Measurements from ENCODE around the gene RGL4.
"Not testable (repeated sequence)": the region's sequence is repeated elsewhere in the genome, so short reads cannot be mapped to it uniquely, and the experiment has no call there.

RGL4 gene, protein sequence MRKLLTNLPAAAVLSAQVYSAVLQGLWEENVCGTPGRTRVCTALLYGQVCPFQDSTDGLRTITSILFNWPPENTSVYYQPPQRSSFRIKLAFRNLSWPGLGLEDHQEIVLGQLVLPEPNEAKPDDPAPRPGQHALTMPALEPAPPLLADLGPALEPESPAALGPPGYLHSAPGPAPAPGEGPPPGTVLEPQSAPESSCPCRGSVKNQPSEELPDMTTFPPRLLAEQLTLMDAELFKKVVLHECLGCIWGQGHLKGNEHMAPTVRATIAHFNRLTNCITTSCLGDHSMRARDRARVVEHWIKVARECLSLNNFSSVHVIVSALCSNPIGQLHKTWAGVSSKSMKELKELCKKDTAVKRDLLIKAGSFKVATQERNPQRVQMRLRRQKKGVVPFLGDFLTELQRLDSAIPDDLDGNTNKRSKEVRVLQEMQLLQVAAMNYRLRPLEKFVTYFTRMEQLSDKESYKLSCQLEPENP

DNA sequence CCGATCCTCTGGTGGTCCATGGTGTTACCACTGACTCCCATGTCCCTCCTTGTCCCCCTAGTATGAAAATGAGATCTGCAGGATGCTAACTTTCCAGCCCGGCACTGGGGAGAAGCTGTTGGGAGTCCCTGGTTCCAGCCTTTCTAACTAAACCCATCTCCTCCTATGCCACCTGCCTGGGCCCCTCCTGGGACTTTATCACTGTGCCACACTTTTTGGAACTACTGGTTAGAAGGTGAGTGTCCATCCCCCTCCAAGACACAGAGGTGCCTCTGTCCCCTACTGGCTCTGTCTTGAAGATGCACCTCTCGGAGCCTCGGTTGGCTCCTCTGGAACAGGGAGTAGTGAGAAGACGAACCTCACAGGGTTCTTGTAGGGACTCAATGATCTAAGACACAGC is at the start of gene RGL4:
Gene RGL4, plus strand, starts transcription at position 301 of the 400 bp plus-strand sequence. CDS start 1,018 bp downstream, outside the sequence.
- no peak for DNase-seq

DNA sequence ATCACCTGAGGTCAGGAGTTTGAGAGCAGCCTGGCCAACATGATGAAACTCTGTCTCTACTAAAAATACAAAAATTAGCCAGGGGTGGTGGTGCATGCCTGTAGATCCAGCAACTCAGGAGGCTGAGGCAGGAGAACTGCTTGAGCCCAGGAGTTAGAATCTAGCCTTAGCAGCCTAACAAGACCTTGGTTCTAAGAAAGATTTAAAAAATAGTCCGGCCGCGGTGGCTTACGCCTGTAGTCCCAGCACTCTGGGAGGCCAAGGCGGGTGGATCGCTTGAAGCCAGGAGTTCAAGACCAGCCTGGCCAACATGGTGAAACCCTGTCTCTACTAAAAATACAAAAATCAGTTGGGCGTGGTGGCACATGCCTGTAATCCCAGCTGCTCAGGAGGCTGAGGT is 44.3 kb upstream of the RGL4 start:
- DNase-seq = not testable (repeated sequence)

DNA sequence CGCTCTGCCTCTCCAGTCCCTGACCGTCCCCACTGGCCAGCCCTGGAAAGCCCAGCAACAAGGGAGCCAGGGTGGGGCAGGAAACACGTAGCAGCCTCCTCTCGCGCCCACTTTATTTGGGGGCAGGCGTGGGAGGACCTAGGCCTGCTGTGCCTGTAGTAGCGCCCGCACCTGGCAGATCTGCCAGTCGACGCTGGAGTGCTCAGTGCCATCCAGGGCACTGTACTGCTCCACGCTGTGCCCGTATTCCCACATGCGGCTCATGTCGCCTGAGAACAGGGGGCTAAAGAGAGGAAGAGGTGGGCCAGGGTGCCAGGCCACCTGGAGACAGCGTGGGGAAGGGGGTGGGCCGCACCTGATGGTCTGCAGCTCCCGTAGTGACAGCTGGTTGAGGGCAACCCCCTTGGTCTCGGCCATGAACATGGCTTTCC is 41.7 kb upstream of the RGL4 start:
- no peak for DNase-seq

DNA sequence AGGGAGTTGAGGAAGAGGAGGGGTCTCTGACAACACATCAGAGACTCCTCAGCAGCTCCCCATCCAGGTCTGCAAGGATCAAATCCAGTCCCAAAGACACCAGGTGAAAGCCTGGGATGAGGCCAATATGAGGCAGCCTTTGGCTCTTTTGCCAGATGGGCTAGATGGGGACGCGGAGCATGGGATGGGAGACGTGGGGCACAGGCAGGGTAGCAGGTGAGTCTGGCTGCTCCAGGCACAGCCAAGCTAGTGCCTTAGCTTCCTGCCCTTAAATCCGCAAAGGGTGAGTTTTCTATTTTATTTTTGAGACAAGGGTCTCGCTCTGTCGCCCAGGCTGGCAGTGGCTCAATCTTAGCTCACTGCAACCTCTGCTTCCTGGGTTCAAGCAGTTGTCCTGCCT is 39.1 kb upstream of the RGL4 start:
- DNase-seq = no peak

DNA sequence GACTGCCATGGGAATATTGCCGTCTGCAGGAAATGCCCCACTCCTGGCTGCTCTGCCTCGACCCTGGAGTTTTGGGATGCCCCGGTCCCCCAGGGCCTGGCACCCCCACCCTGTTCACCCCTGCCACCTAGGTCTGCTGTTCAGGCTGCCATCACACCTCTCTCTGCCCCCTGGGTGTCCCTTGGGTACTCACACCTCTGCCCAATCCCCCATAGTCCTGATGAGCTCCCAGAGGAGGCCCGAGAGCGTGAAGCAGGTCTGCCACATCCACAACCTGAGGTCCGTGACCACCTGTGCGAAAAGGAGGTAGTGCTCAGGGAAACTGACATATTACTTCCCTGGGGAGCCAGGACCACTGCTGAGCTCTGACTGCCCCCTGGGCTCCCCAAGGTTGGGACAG is 38.5 kb upstream of the RGL4 start:
- DNase-seq = no peak

DNA sequence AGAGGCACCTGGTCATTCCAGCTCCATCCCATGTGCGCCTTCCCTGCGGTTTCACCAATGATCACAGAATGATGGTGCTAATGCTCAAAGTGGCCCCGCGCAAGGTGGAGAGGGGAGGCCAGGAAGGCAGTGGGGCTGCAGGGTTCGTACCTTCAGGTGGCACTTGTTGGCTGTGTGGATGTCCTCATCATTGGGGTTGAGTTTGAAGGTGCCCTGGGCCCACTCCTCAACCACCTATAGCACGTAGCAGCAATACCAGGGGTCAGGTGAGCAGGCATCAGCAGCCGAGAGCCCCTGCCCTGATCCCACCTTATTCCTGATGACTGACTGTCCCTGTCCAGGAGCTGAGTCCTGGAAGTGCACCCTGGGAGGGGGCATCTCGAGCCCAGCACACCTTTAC is 38.1 kb upstream of the RGL4 start:
- no peak for DNase-seq

DNA sequence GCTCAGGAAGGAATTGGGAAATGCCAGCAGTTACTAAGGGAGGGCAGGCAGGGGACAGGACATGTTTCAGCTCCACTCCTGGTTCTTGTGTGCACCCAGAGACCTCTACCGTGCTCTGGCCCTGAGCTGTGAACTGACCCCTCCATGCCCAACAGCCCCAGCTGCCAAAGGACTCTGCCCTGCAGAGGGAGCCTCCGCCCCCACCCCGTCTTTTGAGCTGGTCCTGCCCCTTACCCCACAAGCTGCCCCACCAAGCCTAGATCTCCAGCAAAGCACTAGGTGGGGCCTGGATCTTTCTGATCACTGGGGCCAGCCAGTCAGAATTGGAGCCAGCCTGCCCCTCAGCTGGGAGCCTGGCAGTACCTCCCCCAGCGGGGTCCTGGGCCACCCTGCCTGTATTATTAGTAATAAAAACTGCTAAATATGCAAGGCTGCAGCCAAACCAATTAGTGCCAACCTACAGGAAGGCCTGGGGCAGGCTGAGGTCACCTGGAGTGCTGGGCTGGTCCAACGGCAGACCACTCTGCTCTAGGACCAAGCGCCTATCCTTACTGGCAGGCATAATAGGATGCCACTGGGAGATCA is 34.8 kb upstream of the RGL4 start:
- DNase-seq = no peak

DNA sequence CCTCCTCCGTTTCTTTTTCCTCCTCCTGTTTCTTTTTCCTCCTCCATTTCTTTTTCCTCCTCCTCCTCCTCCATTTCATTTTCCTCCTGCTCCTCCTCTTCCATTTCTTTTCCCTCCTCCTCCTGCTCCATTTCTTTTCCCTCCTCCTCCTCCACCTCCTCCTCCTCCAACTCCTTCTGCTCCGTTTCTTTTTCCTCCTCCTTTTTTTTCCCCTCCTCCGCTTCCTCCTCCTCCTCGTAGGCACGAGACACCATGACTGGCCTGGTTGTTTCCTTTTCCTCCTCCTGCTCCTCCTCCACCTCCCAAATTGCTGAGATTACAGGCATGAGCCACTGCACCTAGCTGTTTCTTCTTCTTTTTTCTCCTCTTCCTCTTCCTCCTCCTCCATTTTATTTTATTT is 33.1 kb upstream of the RGL4 start:
- no peak for DNase-seq

DNA sequence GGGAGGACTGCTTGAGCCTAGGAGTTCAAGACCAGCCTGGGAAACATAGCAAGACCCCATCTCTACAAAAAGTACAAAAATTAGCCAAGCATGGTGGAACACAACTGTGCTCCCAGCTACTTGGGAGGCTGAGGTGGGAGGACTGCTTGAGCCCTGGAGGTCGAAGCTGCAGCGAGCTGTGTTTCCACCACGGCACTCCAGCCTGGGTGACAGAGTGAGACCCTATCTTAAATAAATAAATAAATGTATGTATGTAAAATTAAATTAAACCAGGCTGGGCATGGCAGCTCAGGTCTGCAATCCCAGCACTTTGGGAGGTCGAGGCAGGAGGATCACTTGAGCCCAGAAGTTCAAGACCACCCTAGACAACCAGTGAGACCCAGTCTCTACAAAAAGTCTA is 30.4 kb upstream of the RGL4 start:
- DNase-seq = not testable (repeated sequence)

DNA sequence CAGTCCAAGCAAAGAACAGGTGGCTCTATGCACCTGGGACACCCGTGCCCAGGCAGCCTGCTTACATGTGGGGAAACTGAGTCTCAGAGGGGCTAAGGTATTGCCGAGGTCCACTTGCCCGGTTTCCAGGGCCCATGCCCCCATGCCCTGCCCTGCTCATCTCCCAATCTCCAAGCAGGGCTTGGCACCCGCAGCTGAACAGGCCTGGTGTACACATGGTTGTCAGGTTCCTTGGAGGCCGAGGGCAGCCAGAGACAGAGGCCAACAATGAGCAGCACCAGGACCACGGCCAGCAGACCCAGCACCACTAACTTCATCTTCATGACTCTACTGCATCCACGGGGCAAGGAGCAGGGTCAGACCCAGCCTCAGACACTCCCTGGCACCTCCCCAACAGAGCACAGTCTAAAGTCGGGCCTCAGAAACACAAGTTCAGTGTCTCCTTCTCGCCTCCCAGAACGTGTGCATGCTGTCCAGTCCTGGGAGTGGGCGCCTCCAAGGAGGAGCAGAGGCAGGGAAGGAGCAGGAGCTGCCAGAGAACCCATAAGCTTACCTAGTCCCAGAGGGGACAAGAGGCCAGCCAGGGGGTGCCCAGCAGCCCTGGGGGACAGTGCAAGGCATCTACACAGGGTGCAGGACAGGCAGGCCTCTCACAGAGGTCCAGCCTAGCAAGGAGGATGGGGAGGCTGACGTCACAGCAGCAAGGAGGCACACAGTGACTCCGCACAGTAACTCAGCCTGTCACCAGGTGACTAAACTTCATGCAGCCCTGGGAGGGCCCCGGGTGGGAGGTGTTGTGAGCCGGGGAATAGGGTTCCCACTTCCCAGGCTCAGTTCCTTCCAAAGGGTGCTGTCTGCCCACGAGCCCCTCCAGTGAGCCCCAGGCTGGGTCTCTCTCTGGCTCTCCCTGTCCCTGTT is 20.2 kb upstream of the RGL4 start:
- DNase-seq = no peak

DNA sequence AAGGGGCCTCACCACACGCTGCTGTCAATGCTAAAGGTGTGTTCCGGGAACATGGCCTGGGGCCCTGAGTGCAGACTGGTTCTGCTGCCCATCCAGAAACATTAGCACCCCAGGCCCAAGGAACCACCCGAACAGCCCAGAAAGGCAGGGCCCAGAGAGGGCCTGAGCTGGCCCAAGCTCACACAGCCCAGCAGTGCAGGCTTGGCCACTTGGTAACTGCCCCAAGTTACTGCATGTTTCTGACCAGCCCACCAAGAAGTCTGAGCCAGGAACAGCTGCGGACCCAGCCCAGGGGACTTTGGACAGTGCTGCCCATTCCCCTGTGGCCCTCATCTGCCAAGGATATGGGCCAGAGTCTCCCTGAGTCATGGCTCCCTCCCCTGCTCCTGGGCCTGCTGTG is 19.4 kb upstream of the RGL4 start:
- not testable (repeated sequence) for DNase-seq

DNA sequence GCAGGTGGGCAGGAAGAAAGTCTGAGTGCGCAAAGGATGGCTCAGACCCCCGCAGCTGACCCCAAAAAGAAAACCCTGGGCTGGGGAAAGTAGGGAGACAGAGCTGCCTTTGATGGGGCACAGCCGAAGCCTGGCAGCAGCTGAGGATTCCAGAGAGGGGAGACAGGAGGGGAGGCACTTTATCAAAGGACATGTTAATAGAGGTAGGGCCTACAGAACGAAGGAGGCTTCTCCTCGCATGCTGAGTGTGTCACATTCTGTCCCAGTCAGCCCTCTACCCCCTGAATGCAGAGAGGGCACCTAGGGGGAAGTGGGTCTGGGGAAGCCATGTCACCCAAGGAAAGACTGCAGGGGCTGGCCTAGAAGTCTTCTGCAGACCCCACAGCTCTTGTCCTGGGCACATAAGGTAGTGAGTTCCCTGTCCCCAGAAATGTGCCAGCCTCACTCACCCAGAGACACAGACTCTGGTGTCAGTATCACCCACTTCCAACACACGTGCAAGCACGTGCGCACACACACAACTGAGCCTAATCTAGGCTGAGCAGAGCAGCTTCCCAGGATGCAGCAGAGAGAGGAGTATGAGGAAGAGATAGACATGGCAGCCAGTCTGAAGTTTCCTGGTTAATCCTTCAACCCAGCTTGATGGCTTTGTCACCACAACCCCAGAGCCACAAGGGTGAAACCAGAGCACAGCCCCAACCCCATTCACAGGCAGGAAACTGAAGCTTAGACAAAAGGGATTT is 18.3 kb upstream of the RGL4 start:
- DNase-seq = not testable (repeated sequence)

DNA sequence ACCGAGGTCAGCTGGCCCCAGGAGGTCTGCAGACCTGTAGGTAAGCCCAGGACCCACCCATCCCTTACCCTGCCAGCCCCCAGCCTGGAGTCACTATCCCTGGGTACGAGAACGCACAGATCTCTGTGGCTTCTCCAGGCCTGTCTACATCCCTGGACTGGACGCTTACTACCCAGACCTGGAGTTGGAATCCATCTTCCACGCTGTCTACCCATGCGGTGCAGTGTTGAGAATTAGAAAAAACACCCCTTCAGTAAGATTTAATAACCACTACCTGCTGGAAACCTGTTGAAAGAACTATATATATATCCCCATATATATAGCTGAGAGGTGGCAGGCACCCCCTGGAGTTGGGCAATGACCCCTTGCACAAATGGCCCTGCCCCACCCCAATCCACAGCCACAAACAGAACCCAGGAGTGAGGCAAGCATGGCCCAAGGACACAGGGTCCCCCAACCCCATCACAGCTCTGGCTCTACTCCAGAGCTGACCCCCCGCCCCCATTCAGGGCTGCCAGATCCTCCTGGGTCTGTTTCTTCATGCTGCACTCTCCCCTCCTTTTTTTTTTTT is 17.7 kb upstream of the RGL4 start:
- DNase-seq = no peak

DNA sequence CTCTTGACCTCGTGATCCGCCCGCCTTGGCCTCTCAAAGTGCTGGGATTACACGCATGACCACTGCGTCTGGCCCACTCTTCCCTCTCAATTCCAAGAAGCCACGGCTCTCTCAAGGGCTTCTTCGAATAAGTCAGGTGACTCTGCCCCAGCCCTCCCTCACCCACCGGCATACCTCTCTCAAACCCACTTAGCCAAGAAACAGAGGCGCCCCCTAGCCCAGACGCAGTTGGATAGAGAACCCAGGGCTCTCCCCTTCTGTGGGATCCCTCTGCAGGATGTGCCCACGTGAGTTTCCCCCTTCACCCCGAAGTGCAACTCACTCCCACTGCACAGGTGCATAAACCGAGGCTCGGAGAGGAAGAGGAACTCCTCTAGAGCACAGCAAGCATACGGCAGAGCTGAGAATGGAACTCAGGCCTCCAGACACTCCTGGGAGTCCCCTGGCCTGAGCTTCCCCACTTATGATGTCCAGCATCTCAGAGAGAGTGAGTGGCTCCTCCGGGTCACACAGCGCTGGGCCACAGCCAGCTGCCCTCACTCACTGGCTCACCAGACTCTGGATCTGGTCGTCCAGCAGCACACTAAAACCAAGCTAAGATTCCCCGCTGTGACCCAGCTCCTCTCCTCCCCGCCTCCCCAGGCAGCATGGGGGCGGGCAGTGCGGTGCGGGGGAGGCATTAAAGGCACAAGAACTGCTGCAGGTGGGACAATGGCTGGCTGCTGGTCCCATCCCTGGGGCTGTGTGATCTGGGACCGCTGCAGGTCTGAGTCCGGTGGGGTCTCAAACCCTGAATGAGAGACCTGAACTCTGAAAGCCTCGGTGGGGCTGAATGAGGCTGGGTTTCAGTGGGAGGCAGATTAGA is 16.8 kb upstream of the RGL4 start:
- no peak for DNase-seq

DNA sequence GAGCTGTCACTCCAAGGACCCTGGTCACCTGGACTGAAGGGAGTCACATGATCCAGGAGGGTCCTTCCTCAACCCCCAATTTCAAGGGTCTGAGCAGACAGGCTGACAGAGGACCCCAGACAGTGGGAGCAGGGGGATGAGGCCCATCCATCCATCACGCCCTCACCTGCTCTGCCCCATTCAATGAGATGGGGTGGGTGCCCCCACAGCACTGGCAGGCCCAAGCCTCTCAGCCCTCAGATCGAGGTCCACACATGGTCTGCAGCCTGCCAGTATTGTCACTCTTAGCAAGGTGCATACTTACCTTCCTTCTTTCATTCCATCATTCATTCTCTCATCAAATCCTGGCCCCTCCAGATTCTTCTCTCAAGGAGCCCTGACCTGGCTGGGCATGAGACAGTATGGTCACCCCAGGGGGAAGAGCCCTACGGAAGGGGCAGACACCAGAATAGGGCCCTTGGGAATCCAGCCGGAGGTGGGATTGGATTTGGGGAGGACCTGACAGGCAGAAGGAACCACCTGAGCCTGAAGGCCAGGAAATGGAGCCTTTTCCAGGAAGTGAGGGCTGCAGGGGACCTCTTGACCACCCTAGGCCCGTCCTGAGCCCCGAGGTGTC is 15.8 kb upstream of the RGL4 start:
- DNase-seq = not testable (repeated sequence)

DNA sequence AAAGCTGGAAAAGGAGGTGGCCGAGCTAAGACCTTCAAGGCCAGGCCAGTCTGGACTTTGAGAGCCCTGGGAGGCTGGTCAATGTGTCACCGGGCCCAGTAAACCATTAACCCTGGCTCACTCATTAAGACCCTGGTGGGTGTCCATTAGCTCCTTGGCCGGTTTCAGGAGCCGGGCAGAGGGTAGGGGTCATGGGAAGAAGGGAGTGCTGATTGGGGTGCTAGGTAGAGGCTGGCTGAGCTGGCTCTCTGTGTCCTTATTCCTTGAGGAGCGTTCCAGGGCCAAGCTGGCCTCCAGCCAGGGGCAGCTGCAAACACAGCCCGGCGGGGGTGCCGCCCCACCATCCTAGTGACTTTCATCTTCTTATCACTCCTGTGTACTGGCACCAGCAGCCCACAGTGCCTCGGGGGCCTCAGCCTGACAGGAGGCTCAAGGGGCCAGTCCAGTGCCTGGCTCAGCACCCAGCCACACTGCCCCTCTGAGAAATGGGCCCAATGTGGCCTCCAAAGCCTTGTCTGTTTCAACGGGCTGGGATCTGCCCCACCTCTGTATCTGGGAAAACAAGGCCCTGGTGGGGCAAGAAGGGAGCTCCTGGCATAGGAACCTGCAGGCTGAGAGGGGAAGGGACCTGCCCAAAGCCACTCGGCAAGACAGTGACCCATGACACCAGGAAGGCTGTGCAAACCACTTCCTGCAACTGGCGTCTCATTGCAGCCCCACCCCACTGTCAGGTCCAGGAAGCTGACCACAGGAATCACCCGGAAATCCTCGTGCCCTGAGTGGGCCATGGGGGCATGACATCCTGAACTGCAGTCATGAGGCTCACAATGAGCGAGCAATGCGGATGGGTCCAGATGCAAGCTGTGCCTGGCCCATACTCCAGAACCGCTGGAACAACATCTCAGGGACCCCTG is 15.1 kb upstream of the RGL4 start:
- no peak for DNase-seq

DNA sequence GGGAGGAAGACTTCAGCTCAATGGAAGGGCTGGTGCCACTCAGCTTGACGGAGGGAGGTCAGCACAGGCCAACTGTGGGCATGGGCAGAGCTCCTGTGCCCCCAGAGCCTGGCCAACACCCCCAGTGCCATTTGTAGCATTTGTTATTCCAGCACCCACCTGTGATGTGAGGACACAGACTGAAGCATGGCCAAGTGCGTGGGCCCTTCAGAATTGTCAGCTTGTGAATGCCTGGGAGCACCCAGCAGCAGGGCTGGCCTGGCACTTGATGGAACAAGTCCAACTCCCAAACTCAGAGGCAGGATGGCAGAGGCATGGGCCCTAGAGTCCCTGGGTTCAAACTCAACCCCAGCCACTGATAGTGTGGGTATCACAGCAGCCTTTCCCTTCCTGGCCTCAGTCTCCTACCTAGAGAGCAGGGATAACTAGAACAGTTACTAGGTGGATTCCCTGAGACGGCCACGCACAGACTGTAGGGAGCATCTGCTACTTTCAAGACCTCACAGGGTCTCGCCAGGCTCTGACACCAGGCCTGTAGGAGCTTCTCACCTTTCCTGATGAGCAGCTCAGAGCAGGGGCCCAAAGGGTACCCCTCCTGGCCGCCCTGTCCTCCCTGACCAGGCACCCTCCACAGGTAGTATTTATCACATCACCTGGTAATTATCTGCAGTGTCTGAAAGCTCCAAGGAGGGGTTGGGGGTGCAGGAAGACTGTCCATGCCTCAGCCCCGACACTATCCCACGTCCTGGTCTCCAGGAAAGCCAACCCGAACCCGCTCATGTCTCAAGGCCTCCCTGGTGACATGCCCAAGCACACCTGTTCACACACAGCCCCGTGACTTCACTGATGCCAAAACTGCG is 13.7 kb upstream of the RGL4 start:
- DNase-seq = not testable (repeated sequence)

DNA sequence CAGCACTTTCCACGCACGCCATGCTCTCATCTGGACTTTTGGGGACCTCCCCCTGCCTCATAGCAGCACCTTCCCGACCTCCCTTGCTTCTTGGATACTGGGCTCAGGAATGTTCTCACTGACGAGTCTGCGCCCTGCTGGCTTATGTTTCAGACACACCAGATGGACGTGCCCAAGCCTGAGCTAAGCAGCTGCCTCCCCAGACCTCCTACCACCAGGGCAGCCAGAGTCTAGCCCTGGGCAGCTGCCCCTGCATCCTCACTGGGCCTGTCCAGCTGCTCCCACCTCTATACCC is 13.2 kb upstream of the RGL4 start:
- DNase-seq = no peak

DNA sequence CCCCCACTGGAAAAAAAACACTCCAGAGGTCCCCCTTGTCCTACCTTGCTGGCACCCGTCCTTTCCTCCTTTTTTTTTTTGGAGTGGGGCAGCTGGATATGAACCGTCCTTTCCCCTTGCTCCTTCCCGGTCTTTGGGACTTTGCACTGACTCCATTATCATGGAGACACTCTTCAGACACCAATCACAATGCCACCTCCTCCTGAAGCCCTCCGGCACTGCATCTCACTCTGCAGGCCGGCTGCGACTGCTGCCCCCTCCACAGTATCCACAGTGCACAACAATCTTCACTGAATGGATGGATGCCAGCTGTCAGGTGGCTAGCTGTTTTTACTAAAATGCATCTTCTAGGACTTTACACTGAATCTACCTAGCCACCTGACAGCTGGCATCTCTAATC is 12.7 kb upstream of the RGL4 start:
- DNase-seq = no peak
